Urinary bladder (tissue), 4 donors: Measurements from ENCODE around the gene ZNF467. TPM values are rescaled to one million over a fixed set of nuclear protein-coding genes. Genes with fewer than 3 reads are reported as not detected.

Source experiments
- DNase-seq: peaks from one replicate; pipeline ENCODE4 v3.0.0-alpha.2; 2015; ENCODE audit errors: extremely low spot score
- H3K27ac ChIP-seq: one replicate; pipeline ENCODE4 v1.5.1; 2013; ENCODE audit warnings: low read depth, mild to moderate bottlenecking, moderate library complexity
- H3K36me3 ChIP-seq: one replicate; pipeline ENCODE4 v1.6.1; 2013; ENCODE audit warnings: mild to moderate bottlenecking, moderate library complexity; ENCODE audit not compliant: insufficient read depth
- H3K4me1 ChIP-seq: one replicate; pipeline ENCODE4 v1.6.1; 2013; ENCODE audit warnings: mild to moderate bottlenecking, moderate library complexity; ENCODE audit not compliant: insufficient read depth
- H3K4me3 ChIP-seq: one replicate; pipeline ENCODE4 v1.5.1; 2013; ENCODE audit warnings: low read depth, low read length
- WGBS: extraction: QIAGEN DNeasy Blood & Tissue Kit; methylation state at CpG from one replicate; pipeline ENCODE4 v1.1.7; 2013; 5-methylcytosine and 5-hydroxymethylcytosine counted together
- polyA plus RNA-seq: library from polyadenylated mRNA; stranded (reverse); fragments of 200-250 nt; gene quantifications from one replicate; pipeline ENCODE4 v1.2.3, GENCODE V29; 2013
- total RNA-seq: library from RNA; depleted of rRNA; stranded (reverse); fragments of >200 nt; gene quantifications from one replicate; pipeline ENCODE4 v1.2.3, GENCODE V29; 2014
- donor health status: healthy with polysubstance abuse.
- donor health status: healthy.

ZNF467 gene
- total and polyA plus RNA-seq, 2 donors: 2.1 to 9.5 TPM

DNA sequence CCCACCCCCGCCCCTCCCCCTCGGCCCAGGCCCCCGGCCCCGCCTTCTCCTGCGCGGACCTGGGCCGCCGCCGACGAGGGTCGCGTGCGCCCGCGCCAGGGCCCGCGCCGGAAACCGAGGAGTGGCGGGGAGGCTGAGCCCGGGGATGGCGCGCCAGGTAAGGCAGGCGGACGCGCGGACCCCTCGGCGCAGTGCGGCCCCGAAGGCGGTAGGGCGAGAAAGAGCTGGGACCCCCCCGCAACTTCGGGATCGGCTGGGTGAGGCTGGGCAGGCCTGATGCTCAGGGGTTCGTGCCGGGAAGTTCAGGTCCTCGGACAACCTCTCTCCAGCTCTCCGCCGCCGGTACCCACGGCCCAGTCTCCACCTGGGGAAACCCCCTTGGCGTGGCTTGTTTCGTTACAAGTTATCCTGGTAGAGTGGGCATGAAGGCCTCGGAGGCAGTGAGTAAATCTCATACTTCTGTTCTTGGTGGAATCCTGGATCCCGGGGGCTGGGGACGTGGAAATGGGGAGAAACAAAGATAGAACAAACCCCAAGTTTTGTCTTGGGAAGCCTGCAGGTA is 58.4 kb downstream of the ZNF467 start:
- Histone ChIP-seq H3K36me3 (no peaks in the 10 kb centered on the region), H3K4me3 (peak overlapping the region; percentile 81), H3K4me1 (peaks cover 1% of the 10 kb centered on the region), H3K27ac (peak overlapping the region; percentile 53)
- DNase-seq: no peak
- WGBS: under 1% methylated on average over 48 of the region's 48 CpGs

Other genes starting within 250 kb of the ZNF467 start
- 16.5 TPM for gene ZNF862, start 64.8 kb upstream of the ZNF467 start, total RNA-seq
- 11.2 TPM for gene ZNF862, start 64.8 kb upstream of the ZNF467 start, polyA plus RNA-seq
- 8.2 TPM for gene ATP6V0E2, start 100.4 kb upstream of the ZNF467 start, total RNA-seq
- 34.3 TPM for gene ATP6V0E2, start 100.4 kb upstream of the ZNF467 start, polyA plus RNA-seq